ENCODE measurements around the gene OBSCN.

OBSCN gene

DNA sequence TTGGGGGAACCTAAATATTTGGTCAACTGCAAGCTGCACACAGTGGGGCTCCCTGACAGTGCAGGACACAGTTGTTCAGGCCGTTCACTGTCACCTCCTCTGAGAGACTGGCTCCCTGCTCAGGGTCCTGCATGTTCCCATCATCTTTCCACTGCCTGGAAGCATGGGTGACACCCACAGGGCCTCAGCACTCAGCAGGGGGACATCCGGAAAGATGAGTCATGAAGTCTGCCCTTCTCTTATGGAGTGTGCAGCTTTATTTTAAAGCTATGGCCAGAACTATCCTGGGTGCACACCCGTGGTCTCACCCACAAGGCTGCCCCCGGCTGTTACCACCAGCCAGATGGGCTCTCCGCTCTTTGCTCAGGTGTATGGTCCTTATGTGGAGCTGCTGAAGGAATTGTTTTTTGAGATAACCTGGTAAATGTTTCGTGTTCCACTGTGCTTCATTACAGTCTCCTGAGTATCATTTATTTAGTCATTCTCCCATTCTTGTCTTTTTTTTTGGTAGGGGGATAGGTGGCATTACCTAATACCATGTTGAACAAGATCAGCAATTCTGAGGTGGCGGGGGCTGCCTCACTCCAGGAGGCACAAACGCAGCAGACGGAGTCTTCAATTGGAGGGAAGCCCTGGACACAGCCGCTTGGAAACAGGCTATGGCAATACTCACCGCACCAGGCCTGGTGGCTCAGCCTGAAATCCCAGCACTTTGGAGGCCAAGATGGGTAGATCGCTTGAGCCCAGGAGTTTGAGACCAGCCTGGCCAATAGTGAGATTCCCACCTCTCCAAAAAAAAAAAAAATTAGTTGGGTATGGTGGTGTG, 184.5 kb downstream of the OBSCN start:
- no peak for DNase-seq

DNA sequence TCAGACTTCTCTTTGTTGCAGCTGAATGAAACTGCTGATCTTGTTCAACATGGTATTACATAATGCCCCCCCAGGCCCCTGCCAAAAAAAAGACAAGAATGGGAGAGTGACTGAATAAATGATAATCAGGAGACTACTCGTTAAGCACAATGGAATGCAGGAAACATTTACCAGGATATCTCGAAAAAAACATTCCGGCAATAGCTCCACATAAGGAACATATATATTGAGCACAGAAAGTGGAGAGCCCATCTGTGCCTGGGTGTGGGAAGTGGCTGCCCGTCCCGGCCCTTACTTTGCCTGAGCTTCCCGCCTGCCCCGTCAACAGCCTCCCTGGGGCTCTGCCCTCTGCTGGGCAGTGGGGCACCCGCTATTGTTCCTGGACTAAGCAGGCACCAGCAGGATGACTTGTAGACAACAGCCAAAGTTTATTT, 185.4 kb downstream of the OBSCN start:
- no peak for DNase-seq

DNA sequence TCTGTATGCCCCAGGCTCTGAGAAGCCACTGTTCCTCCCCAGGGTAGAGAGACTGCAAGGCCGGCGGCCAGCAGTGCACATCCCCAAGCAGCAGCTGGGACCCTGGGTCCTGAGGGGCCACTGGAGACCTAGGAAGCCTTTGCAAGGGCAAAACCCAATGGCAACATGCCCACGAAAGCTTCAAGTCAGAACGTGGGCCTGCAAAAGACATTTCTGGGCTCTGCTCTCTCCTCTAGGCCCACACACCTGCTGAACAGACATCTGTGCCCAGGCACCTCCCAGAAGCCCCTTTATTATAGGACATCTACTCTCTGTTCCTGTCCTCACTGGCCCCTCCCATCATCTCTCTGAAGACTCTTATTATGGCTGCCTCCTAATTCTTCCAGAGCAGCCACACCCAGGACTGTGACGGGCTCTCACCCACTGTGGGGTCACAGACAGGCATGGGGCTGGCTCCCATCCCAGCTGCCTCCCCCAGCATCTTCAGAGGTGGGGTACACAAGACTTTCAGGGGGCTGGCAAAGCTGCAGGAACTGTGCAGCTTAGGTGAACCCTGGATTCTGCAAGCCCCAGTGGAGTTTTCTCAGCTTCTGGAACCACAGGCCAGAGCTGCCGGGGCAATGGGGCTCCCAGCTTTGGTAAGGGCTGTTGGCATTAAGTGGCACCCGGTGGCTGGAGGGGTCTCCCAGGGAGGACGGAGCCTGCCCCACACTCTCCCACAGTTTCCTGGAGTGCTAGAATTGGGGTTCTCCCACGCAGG, 186.1 kb downstream of the OBSCN start:
- DNase-seq = no peak

DNA sequence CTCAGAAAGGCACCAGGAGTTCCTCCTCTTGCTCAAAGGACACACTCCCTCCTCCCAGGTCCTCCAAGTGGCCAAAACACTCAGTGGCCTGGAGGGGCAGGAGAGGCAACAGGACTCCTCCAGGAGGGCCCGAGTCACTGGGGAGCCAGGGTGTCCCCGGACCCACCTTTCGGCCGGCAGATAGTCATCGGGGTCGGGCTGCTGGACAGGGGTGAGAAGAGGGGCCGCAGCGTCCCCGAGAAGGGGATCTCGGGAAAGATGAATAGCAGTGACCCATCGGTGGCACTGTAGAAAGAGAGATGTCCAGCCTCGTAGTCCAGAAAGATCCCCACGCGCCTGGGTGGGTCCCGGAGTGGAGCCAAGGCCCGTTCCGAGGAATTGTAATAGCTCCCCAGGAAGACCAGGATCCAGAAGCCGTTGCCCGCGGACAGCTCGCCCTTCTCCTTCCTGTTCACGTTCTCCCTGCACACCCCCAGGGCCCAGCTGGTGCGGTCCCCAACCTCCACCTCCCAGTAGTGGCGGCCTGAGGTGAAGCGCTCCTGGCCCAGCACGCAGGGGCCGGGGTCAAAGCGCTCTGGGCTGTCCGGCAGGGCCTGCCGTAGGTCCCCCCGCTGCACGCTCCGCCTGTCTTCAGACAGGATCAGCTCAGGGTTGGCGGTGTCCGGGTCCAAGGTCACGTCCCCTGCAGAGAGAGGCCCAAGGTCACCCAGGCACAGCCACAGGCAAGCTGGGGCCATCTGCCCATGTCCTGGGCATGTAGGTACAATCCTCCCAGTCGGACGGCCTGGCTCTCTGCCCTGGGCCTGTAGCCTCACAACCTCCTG, 186.9 kb downstream of the OBSCN start:
- DNase-seq = no peak

DNA sequence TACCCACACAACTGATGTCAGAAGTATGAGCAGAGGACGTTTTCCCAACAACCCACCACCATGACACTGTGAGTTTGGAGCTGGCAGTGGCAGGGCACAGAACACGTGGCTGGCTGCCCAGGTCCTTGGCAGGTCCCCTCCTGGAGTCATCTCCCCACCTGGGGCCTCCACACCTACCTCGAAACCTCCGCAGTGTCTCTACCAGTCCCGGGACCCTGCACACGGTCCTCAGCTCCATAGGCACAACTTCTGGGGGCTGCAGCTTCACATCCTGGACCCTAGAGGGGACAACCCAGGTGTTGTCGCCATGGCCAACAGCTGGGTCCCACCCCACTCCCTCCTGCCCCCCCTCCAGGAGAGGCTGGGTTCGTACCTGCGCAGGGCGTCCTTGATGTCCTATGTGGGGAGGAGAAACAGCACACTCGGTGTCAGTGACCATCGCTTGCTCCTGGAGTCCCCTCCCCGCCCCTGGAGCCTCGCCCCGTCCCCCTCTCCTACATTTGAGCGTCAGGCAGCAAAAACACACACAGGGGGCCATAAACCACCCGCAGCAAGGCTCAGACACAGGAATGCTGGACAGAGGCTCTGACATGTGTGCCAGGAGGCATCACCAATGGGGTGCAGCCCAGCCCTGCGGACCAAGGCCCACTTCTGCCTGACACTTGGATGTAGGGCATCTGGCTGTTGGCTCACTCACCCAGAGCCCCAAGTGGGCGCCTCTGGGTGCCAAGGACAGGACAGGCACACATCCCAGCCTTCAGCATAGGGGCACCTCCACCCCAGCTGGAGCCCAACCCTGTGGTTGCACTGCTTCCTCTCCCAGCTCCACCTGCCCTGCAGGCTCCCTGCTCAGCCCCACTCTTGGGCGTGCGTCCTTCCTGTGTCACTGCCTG, 189.2 kb downstream of the OBSCN start:
- DNase-seq = no peak

DNA sequence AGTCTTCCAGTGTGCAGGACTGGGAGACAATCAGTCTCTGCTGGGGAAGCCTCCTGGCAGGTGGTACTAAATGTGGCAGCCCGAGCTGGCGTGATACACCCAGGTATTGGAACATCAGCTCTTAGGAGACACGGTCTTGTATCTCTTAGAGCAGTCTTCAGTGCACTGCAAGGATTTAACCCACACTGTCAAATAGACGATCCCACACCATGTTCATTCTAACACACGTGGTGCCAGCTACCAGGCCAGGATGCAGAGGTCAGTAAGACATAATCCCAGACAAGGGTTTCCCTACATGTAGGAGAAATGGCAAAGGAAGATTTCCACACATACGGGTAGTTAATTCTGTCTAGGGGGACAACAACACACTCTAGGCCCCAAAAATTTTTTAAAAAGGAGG, 190.1 kb downstream of the OBSCN start:
- DNase-seq = no peak

DNA sequence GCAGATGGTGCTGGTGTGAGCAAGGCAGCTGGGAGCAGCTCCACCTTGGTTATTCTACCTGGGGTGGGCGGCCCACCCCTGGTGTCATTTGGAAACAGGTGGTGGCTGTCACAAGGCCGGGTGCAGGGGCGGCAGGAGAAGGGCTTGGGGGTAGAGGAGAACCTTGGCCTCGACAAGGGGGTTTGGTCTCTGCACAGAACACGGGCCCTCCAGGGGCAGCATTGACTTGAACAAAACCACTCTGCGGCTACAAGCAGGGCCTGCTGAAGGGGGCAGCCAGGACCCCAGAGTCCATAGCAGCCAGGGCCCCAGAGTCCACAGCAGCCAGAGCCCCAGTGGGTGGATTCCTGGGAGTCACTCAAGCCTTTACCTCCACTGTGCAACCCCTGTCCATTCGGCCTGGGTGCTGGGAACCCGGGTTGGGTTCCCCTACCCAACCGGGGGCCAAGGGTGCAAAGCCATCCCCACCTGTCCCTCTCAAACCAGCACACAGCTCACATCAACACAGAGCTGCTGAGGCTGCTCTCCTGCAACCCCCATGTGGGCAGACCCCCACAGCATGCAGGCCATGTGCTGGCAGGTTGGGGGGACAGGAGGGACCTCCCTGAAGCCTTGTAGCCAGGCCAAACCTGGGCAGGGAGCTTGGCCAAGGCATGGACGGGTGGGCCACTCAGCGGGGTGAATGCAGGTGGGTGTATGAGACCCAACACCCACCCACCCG, 191.1 kb downstream of the OBSCN start:
- DNase-seq = no peak

DNA sequence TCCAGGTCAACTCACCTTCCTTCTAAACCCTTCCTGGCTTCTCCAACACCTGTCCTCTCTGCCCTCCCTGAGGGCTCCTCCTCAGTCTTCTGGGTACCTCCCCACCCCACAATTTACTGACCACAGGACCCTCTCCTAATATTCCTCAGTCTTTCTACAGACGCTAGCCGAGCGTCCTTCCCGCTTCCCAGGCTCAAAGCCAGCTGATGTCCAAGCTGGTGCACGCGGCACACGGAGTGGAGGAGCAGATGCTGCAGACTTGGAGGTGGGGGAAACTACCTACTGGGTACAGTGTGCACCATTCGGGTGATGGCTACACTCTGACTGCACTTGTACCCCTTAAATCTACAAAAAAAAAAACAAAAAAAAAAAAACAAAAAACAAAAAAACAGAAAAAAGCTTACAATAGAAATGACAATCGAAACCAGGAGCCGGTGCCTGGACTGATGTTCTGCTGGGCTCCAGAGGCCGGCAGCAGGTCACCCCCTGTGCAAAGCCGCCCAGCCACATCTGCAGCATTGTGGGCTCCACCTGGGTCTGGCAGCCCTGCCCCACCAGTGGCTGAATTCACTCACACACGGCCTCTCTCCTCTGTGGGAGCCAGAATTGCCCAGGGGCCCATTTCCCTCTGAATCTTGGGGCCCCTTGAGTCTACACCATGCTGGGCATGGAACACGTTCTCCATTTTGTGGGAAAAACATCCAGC, 191.8 kb downstream of the OBSCN start:
- DNase-seq = no peak

DNA sequence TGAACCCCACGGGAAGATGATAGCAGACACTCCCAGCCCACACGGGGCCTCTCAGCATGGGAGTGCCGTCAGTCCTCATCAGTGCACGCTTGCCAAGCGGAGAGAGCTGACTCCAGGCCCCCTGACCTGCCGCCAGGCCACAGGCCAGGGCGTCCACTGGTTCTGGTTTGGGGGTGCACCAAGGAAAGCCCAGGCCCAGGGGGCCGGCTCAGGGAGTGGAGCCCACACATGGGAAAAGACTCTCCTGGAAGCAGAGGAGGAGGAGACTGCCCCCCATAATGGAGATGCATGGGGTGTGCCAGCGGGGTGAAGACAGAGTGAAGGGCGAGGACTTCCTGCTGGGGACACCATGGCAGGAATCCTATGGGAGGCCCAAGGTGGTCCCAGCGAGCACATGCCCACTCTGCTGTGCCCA, 192.4 kb downstream of the OBSCN start:
- no peak for DNase-seq

DNA sequence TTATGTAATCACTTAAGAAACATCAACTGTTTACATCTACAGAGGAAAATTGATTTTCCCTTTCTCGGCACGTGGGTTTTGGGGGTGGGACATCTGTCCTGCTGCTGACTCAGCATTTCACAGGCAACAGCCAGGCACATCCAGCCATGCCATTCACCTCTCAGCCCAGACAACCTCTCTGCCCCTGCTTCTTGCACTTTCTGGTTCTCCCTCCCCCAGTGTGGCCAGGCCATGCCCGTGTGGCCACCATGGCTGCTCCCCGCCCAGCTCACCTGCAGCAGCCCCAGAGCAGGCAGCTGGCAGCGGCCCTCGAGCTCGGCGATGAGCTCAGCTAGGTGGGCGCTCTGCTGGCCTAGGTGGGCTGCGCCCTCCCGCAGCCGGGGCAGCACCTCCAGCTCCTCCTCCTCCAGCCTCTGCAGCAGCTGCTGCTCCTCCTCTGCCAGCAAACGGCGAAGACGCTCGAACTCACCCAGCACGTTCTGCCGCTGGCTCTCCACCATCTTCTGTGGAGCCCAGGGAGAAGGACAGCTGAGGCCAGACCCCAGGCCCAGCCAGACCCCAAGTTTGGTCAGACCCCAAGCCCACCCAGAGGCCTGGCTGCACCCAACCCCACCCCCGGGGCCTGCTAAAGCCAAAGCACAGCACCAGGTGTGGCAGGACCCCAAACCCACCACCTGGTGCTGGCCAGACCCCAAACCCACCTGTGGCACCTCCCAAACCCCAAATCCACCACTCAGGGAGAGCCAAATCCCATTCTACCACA, 193.0 kb downstream of the OBSCN start:
- DNase-seq = no peak

DNA sequence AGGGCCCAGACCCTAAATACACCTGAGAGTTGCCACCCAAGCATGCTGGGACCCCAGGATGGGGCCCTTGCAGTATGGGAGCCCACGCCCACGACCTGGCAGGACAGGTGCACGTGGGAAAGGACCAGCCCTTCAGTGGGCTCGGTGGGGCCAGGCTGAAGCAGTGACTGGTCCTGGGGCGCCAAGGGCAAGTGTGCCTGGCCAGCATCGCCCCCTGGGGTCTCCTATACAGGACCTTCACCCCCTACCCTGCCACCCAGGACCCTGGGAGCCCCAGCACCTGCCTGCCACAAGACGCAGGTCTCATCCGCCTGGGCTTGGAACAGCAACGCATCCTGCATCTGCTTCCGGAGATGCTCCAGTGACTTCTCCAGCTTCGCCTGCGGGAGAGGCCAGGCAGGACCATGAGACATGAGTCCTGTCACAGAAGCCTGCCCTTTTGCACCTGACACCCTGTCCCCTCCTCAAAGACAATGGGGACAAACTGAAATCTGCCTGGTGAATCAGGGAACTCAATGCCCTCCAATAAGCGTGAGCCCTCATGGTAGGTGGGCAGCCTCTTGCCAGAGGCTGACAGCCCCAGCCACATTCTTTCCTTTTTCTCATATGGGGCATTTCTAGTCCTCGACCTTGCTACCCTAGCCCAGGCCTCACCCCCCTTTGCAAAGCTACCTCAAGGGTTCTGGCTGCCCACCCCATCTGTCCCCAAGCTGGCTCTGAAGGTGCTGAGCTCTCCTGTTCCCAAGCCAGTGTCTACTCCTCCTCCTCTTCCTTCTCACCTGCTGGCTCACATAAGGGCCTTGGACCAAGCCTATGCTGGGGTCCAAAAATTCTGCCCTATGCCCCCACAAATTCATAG, 194.2 kb downstream of the OBSCN start:
- no peak for DNase-seq

DNA sequence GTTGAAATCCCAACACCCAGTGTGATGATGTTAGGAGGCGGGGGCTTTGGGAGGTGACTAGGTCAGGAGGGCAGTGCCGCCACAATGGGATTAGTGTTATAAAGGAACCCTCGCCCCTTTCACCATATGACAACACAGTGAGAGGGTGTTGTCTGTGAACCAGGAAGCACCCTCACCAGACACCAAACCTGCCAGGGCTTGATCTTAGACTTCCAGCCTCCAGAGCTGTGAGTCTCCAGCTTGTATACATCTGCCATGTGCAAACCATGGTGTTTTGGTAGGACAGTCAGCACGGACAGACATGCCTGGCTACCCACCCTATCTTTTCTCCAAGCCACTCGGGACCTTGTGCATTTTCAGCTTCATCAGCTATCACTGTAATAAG, 194.8 kb downstream of the OBSCN start:
- no peak for DNase-seq

DNA sequence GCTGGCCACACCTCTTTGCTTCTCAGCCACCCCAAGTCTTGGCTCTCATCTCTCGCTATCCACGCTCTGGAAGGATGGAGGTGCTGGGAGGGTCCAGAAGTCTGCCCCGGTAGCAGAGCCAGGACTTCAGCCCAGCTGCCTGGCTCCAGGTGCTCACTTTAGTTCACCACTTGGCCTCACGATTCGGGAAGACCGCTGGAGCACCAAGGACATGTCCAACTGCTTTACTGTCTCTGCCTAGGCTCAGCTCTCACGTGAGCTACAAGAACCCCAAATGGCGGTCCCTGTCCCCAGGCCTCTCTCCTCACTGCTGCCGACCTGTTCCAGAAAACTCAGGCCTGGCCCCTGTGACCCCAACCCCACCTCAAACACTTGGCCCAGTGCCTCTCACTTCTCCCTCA, 195.4 kb downstream of the OBSCN start:
- no peak for DNase-seq

DNA sequence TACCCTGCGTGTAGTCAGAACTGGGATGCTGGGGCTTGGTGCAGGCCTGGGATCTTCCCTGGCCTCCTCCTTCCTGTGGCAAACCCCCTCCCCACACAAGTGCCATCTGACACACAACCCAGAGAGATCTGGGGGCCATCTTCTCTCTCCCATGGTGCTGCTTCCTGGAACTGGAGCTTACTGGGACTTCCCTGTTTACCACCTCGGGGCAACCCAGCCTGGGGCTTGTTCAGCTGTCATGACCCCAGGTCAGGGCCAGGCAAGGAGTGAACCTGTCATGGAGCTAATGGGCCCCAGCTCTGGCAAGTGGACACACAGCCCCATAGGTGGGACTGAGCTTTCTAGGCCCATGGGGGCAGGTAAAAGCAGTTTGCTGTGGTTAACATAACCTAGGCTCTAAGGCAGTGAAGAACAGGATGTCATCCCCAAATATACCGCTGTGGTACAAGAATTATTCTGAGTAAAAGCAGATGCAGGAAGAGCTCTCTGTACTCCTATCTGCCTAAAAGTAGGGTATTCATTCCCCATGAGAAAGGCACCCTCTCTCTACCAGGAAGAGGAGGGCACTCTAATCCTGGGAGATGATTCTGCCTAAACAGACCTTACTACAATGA, 196.4 kb downstream of the OBSCN start:
- DNase-seq = no peak

DNA sequence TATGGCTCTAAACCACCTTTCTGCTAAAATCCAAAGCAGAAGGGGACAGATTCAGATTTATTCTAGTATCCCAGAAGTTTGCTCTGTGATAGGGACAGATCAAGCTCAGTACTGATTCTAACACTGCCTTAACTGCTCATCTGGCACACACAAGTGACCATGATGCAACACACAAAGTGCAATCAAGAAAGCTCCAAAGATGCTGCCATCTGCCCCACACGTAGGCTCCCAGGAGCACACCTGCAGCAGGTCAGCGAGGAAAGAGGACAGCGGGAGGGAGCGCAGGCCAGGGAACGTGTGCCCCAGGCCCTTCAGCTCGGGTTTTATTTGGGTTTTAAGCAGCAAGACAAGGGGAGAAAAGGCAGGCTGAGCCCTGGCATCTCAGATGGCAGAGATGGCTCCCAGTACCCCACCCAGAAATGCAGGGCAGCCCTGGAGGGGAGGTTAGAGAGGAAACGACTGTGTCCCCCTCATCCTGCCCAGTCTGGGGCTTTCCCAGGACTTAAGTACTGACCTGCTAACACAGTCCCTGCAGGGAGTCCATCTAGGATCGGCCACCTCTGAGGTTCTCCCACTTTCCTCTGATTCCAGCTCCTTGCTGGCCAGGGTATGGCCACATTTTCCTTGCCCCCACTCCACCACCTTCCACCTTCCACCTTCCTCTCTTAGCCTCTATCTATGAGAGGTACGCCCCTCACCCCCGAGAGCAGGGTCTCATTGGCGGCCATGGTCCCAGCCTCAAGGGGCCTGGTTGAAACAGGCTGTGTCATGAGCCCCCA, 197.5 kb downstream of the OBSCN start:
- DNase-seq = no peak

DNA sequence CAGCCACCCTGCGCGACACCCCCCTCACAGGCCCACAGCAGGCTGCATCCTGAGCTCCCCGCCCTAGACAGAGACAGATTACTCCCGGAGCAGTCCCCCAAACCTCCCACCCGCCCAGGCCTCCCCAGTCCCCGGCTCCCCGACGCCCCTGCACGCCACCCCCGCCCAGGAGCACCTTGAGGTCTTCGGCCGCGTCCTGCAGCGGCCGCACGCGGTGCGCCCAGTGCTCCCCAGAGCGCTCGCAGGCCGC, 198.1 kb downstream of the OBSCN start:
- DNase-seq = no peak

DNA sequence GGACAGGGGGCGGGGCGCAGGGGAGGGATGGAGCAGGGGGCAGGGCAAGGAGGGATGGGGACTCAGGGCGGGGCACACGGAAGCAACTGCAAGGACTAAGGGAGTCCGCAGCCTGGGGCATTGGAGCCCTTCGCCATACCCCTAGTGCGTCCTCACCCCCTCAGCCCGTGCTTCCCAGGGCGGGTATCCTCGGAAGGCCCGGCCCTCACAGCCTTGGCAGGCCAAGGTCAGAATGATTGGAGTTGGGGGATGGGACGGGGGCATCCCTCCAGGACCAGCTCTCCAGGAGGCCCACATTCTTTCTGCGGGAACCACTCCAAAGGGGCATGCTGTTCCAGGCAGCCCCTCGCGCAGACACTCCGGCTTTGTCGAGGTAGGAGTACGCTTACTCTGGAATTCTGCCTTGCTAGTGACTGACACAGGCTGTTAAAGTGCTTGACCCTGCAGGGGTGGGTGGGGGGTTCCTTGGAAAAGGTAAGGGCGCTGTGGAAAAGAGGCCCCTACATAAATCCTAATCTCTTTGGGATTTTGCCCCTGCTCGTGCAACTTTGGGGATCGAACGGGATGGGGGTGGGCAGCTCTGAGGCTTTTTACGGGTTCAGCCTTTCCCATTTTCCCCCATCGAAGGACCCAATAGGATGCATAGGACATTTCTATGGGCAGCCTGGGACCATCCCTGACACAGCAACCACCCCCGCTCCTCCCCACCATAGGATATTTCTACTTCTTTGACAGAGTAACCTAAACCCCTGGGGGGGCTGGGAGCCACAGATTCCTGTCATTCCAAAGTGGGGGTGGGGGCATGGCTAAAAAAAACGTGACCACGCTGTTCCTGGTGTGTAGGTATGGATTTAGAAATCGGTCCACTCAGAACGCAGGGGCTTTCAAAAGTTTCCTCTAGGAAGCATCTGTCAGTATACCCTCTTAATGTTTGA, 199.5 kb downstream of the OBSCN start:
- DNase-seq = no peak
